ENCODE data around the gene TAS2R14. TPM values are rescaled to one million over a fixed set of nuclear protein-coding genes. Genes with fewer than 3 reads are reported as not detected.

The TAS2R14 gene
- total and polyA plus RNA-seq, 2 experiments from 2014 or later: 0.59 to 6.6 TPM

DNA sequence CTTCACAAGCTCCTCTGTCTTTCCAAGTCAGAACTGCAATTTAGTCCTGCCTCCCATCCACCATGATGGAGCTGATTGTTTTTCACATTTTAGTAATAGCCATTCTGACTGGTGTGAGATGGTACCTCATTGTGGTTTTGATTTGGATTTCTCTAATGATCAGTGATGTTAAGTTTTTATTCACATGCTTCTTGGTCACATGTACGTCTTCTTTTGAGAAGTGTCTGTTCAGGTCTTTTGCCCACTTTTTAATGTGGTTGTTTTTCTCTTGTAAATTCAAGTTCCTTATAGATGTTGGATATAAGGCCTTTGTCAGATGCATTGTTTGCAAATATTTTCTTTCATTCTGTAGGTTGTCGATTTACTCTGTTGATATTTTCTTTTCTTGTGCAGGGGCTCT lies 4.1 kb upstream of the TAS2R14 start:
- H2AFZ ChIP-seq: no peak overlapping the region
- WGBS (ENCODE audit: low lambda C conversion rate, missing lambda C conversion rate): 97% methylated on average over 2 of the region's 2 CpGs
- TF ChIP-seq EZH2 (IDR thresholded peaks at IDR 0.05; ENCODE audit: borderline replicate concordance) (no peak), EZH2phosphoT487 (IDR thresholded peaks at IDR 0.05; ENCODE audit: low read depth, severe bottlenecking, unreplicated experiment) (no peak)
- TF ChIP-seq, protein P1, sequence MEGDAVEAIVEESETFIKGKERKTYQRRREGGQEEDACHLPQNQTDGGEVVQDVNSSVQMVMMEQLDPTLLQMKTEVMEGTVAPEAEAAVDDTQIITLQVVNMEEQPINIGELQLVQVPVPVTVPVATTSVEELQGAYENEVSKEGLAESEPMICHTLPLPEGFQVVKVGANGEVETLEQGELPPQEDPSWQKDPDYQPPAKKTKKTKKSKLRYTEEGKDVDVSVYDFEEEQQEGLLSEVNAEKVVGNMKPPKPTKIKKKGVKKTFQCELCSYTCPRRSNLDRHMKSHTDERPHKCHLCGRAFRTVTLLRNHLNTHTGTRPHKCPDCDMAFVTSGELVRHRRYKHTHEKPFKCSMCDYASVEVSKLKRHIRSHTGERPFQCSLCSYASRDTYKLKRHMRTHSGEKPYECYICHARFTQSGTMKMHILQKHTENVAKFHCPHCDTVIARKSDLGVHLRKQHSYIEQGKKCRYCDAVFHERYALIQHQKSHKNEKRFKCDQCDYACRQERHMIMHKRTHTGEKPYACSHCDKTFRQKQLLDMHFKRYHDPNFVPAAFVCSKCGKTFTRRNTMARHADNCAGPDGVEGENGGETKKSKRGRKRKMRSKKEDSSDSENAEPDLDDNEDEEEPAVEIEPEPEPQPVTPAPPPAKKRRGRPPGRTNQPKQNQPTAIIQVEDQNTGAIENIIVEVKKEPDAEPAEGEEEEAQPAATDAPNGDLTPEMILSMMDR (IDR thresholded peaks at IDR 0.05; ENCODE audit: poor library complexity): no peak

DNA sequence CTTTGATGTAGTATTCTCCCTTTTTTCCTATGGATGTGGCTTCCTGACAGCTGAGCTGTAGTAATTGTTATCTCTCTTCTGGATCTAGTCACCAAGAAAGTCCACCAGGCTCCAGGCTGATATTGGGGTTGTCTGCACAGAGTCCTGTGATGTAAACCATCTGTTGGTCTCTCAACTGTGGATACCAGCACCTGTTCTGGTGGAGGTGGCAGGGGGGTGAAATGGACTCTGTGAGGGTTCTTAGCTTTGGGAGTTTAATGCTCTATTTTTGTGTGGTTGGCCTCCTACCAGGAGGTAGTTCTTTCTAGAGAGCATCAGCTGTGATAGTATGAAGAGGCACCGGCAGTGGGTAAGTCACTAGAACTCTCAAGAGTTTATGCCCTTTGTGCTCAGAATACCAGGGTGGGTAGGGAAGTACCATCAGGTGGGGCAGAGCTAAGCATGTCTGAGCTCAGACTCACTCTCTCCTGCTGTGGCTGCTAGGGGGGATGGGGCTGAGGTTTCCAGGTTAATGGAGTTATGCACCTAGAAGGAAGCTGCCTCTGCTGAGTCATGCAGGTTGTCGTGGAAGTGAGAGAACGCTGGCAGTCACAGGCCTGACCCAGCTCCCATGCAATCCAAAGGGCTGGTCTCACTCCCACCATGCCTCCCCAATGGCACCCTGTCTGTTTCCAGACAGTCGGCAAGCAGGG lies 3.0 kb upstream of the TAS2R14 start:
- H3K79me2 ChIP-seq: no peaks in the 10 kb centered on the region
- peak overlapping the region; percentile 25 for H3K27ac ChIP-seq
- H3K27me3 ChIP-seq: no peaks in the 10 kb centered on the region
- peak; percentile 53 for DNase-seq (ENCODE audit: low spot score)
- no peak overlapping the region for H3K4me2 ChIP-seq
- no peaks in the 10 kb centered on the region for H3K36me3 ChIP-seq (replicated peaks; ENCODE audit: insufficient read depth, low read depth)
- no peaks in the 10 kb centered on the region for H3K9me2 ChIP-seq (replicated peaks; ENCODE audit: insufficient read depth)
- no peaks in the 10 kb centered on the region for H3K4me1 ChIP-seq (ENCODE audit: insufficient read depth)
- H4K20me1 ChIP-seq (ENCODE audit: insufficient read depth, poor library complexity, severe bottlenecking): no peaks in the 10 kb centered on the region
- TF ChIP-seq, protein P1 (IDR thresholded peaks at IDR 0.05; ENCODE audit: poor library complexity): no peak
- TF ChIP-seq EZH2 (IDR thresholded peaks at IDR 0.05; ENCODE audit: borderline replicate concordance): no peak
- no peak for TF ChIP-seq EZH2phosphoT487 (IDR thresholded peaks at IDR 0.05; ENCODE audit: low read depth, severe bottlenecking, unreplicated experiment)
- no peak overlapping the region for H3K4me3 ChIP-seq
- H2AFZ ChIP-seq: no peak overlapping the region
- WGBS (ENCODE audit: low lambda C conversion rate, missing lambda C conversion rate): 52% methylated on average over 4 of the region's 4 CpGs
- H3K9me3 ChIP-seq (ENCODE audit: low read depth): peaks cover 7% of the 10 kb centered on the region

More for the DNA sequence above, 4.1 kb upstream of the TAS2R14 start:
- no peaks in the 10 kb centered on the region for H3K79me2 ChIP-seq
- H3K4me3 ChIP-seq: no peak overlapping the region
- no peaks in the 10 kb centered on the region for H3K27me3 ChIP-seq
- no peaks in the 10 kb centered on the region for H3K36me3 ChIP-seq (replicated peaks; ENCODE audit: insufficient read depth, low read depth)
- no peaks in the 10 kb centered on the region for H3K9me2 ChIP-seq (replicated peaks; ENCODE audit: insufficient read depth)
- no peaks in the 10 kb centered on the region for H3K4me1 ChIP-seq (ENCODE audit: insufficient read depth)
- H4K20me1 ChIP-seq (ENCODE audit: insufficient read depth, poor library complexity, severe bottlenecking): no peaks in the 10 kb centered on the region
- no peak for DNase-seq (ENCODE audit: low spot score)
- no peak overlapping the region for H3K27ac ChIP-seq
- H3K4me2 ChIP-seq: no peak overlapping the region
- H3K9me3 ChIP-seq (ENCODE audit: low read depth): peaks cover 10% of the 10 kb centered on the region

DNA sequence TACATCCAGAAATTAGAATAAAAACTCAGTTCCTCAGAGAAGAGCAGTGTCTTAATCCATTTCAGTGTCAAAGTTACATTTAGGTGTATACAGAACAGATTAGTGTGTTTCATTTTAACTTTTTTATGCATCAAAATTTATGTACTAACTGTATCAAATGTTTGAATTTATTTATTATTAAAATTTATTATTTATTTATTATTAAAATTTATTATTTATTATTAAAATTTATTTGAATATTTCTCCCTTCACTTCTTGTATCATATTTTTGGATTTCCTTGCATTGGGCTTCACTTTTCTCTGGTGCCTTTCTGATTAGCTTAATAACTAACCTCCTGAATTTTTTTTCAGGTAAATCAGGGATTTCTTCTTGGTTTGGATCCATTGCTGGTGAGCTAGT lies 2.3 kb upstream of the TAS2R14 start:
- no peaks in the 10 kb centered on the region for H3K79me2 ChIP-seq
- no peaks in the 10 kb centered on the region for H3K36me3 ChIP-seq (replicated peaks; ENCODE audit: insufficient read depth, low read depth)
- H3K9me2 ChIP-seq (replicated peaks; ENCODE audit: insufficient read depth): no peaks in the 10 kb centered on the region
- no peaks in the 10 kb centered on the region for H4K20me1 ChIP-seq (ENCODE audit: insufficient read depth, poor library complexity, severe bottlenecking)
- no peak overlapping the region for H3K27ac ChIP-seq
- no peak overlapping the region for H3K4me2 ChIP-seq
- no peak overlapping the region for H3K4me3 ChIP-seq
- TF ChIP-seq, protein P1 (IDR thresholded peaks at IDR 0.05; ENCODE audit: poor library complexity): no peak
- TF ChIP-seq EZH2phosphoT487 (IDR thresholded peaks at IDR 0.05; ENCODE audit: low read depth, severe bottlenecking, unreplicated experiment) (no peak), EZH2 (IDR thresholded peaks at IDR 0.05; ENCODE audit: borderline replicate concordance) (no peak)
- no peaks in the 10 kb centered on the region for H3K4me1 ChIP-seq (ENCODE audit: insufficient read depth)
- no peaks in the 10 kb centered on the region for H3K27me3 ChIP-seq
- H2AFZ ChIP-seq: no peak overlapping the region
- no peaks in the 10 kb centered on the region for H3K9me3 ChIP-seq (ENCODE audit: low read depth)
- no peak for DNase-seq (ENCODE audit: low spot score)

Measured in hepatocyte (in vitro differentiated cells).